Testis (tissue), 3 donors: Measurements from ENCODE around the gene ORM1. TPM values are rescaled to one million over a fixed set of nuclear protein-coding genes. Genes with fewer than 3 reads are reported as not detected.

Experiments
- DNase-seq: peaks from one replicate; pipeline ENCODE4 v3.0.0-alpha.2; 2019
- H3K27ac ChIP-seq, 2 donors: fragments of 200-600 bp; sonication (generic); one replicate each; pipeline ENCODE4 v1.5.1; 2019
- H3K27me3 ChIP-seq: fragments of 200-600 bp; sonication (generic); one replicate; pipeline ENCODE4 v1.5.1; 2019
- H3K36me3 ChIP-seq: fragments of 200-600 bp; sonication (generic); one replicate; pipeline ENCODE4 v1.5.1; 2017; ENCODE audit warnings: low read depth; ENCODE audit errors: missing control alignments
- H3K4me1 ChIP-seq: fragments of 200-600 bp; sonication (generic); one replicate; pipeline ENCODE4 v1.5.1; 2019
- H3K4me3 ChIP-seq, 2 donors: fragments of 200-600 bp; sonication (generic); one replicate each; pipeline ENCODE4 v1.5.1; 2017 to 2019
- H3K9me3 ChIP-seq: fragments of 200-600 bp; sonication (generic); one replicate; pipeline ENCODE4 v1.5.1; 2017
- CTCF ChIP-seq, 3 experiments: fragments of 450-650 bp in 2 of 3; fragments of 200-600 bp in 1 of 3; sonication (generic) in 1 of 3; IDR thresholded peaks; one replicate each; pipeline ENCODE4 v1.5.1; 2016 to 2019; ENCODE audit warnings: antibody characterized with exemption in 3 of 3, mild to moderate bottlenecking in 2 of 3, moderate library complexity in 1 of 3
- POLR2A ChIP-seq: fragments of 450-650 bp; IDR thresholded peaks from one replicate; pipeline ENCODE4 v1.6.1; 2017; ENCODE audit warnings: antibody characterized with exemption, mild to moderate bottlenecking, moderate library complexity
- WGBS, 2 donors: methylation state at CpG; one replicate each; pipeline ENCODE4 v1.1.5; 2018; 5-methylcytosine and 5-hydroxymethylcytosine counted together
- intact Hi-C: fragments of 100-400 bp; cut with DNase I; formaldehyde crosslinking; loops from one replicate; pipeline ENCODE4 v1.15.1; 2023; ENCODE audit warnings: low total_unique reads
- polyA plus RNA-seq: library from polyadenylated mRNA; stranded (reverse); fragments of 350-450 nt; fragmentation: Illumina TruSeq; extraction: RNeasy Lipid Tissue Mini Kit (QIAGEN cat#74804); gene quantifications from one replicate; pipeline ENCODE4 v1.2.3, GENCODE V29; 2014; ENCODE audit warnings: low read depth, low replicate concordance; ENCODE audit not compliant: insufficient read depth
- total RNA-seq, 2 donors: library from RNA; depleted of rRNA; stranded (reverse); fragments of >200 nt; gene quantifications; one replicate each; pipeline ENCODE4 v1.2.3, GENCODE V29; 2016

The ORM1 gene
- total and polyA plus RNA-seq, 3 donors from 2014 or later, result 1.6 TPM; not detected in 2

- 64 to 67% methylated on average over 7 to 8 of the region's 8 CpGs for WGBS, 2 donors
- no peaks in the 10 kb centered on the region for H3K27me3 ChIP-seq
- intact Hi-C loops, result loop anchor here (10.0 kb wide), 1 partner anchor 196 kb away; no protein-coding TSS in a partner anchor
- DNase-seq, result no peak
- TF ChIP-seq POLR2A (no peak), CTCF (IDR thresholded peaks at IDR 0.05) (no peak)
- H3K9me3 ChIP-seq, result no peaks in the 10 kb centered on the region
- H3K4me1 ChIP-seq, result peaks cover 14% of the 10 kb centered on the region
- no peaks in the 10 kb centered on the region for H3K36me3 ChIP-seq
- no peak overlapping the region for H3K4me3 ChIP-seq
- H3K27ac ChIP-seq, result no peak overlapping the region
Measured at GRCh38 chr9:114280636-114281472, 42.0 kb upstream of the ORM1 start.

- 33 to 39% methylated on average over 7 to 12 of the region's 12 CpGs for WGBS, 2 donors
- no peaks in the 10 kb centered on the region for H3K27me3 ChIP-seq
- H3K27ac ChIP-seq, result no peak overlapping the region
- intact Hi-C loops, result loop anchor here (10.0 kb wide), 1 partner anchor 197 kb away; no protein-coding TSS in a partner anchor
- TF ChIP-seq POLR2A (no peak), CTCF (IDR thresholded peaks at IDR 0.05) (no peak)
- peaks cover 14% of the 10 kb centered on the region for H3K4me1 ChIP-seq
- DNase-seq, result peak; percentile 78
- no peak overlapping the region for H3K4me3 ChIP-seq
- H3K9me3 ChIP-seq, result no peaks in the 10 kb centered on the region
- H3K36me3 ChIP-seq, result no peaks in the 10 kb centered on the region
Measured at GRCh38 chr9:114281473-114282103, 41.3 kb upstream of the ORM1 start.

GRCh38 chr9:114282104-114282485 is 40.8 kb upstream of the ORM1 start:
- Histone ChIP-seq H3K9me3 (no peaks in the 10 kb centered on the region), H3K27me3 (no peaks in the 10 kb centered on the region), H3K4me3 (no peak overlapping the region), H3K27ac (no peak overlapping the region), H3K36me3 (no peaks in the 10 kb centered on the region), H3K4me1 (peaks cover 14% of the 10 kb centered on the region)
- WGBS, 2 donors, result 68 to 79% methylated on average over 9 to 10 of the region's 10 CpGs
- intact Hi-C loops, result loop anchor here (10.0 kb wide), 1 partner anchor 197 kb away; no protein-coding TSS in a partner anchor
- no peak for TF ChIP-seq CTCF (IDR thresholded peaks at IDR 0.05)
- no peak for TF ChIP-seq POLR2A
- DNase-seq, result no peak

GRCh38 chr9:114282507-114282906 is 40.4 kb upstream of the ORM1 start:
- Histone ChIP-seq H3K27me3 (no peaks in the 10 kb centered on the region), H3K36me3 (no peaks in the 10 kb centered on the region), H3K9me3 (no peaks in the 10 kb centered on the region), H3K4me3 (no peak overlapping the region), H3K27ac (no peak overlapping the region), H3K4me1 (peaks cover 14% of the 10 kb centered on the region)
- DNase-seq, result no peak
- TF ChIP-seq POLR2A (no peak), CTCF (IDR thresholded peaks at IDR 0.05) (no peak)
- WGBS, 2 donors, result 77 to 82% methylated on average over 5 to 6 of the region's 6 CpGs
- intact Hi-C loops, result loop anchor here (10.0 kb wide), 1 partner anchor 198 kb away; no protein-coding TSS in a partner anchor
